CD4-positive, alpha-beta T cell (primary cell): Measurements from ENCODE around the gene OPRD1. TPM values are rescaled to one million over a fixed set of nuclear protein-coding genes. Genes with fewer than 3 reads are reported as not detected.
A peak's percentile ranks its signal among the peaks of the same experiment; 100 is the strongest.

Source experiments
- ATAC-seq: fragments of 200-7000 bp; cut with Tn5 transposase; one replicate; pipeline ENCODE4 v1.10.0; 2022; ENCODE audit warnings: mild to moderate bottlenecking; ENCODE audit not compliant: poor library complexity
- CTCF ChIA-PET: fragments of 350-600 bp; sonication (Branson Sonifier 250); formaldehyde crosslinking; loops from one replicate; lab custom pipeline; 2021; ENCODE audit warnings: antibody characterized with exemption, inconsistent platforms; lab: Charles Lee
- POLR2A ChIA-PET: fragments of 350-600 bp; sonication (Branson Sonifier 250); formaldehyde crosslinking; loops from one replicate; lab custom pipeline; 2021; ENCODE audit warnings: antibody characterized with exemption, inconsistent platforms; lab: Charles Lee
- DNase-seq, 14 experiments: peaks; one replicate each; pipeline ENCODE4 v3.0.0-alpha.2; 2013 to 2020; ENCODE audit warnings: mixed read lengths in 2 of 14
- H3K27ac ChIP-seq, 2 donors: one replicate each; pipeline versions ENCODE4 v1.5.1 to v1.7.0; 2013; ENCODE audit warnings: low read length in 2 of 2, low read depth in 1 of 2, mild to moderate bottlenecking in 1 of 2
- H3K27me3 ChIP-seq, 2 experiments: 1 replicate in 1 of 2; 2 replicates in 1 of 2; pipeline versions ENCODE4 v1.6.1 to v1.7.0; 2013; ENCODE audit warnings: low read length in 2 of 2, control low read depth in 1 of 2, mild to moderate bottlenecking in 1 of 2, moderate library complexity in 1 of 2; ENCODE audit not compliant: insufficient read depth in 2 of 2, control insufficient read depth in 1 of 2
- H3K36me3 ChIP-seq: one replicate; pipeline ENCODE4 v1.6.1; 2013; ENCODE audit warnings: low read length, control low read depth; ENCODE audit not compliant: insufficient read depth
- H3K4me1 ChIP-seq: one replicate; pipeline ENCODE4 v1.6.1; 2013; ENCODE audit warnings: low read length, control low read depth; ENCODE audit not compliant: insufficient read depth
- H3K4me3 ChIP-seq: one replicate; pipeline ENCODE4 v1.5.1; 2013; ENCODE audit warnings: mild to moderate bottlenecking, low read length, moderate library complexity
- H3K9me3 ChIP-seq, 2 experiments: 1 replicate in 1 of 2; 2 replicates in 1 of 2; pipeline versions ENCODE4 v1.6.1 to v1.7.0; 2013; ENCODE audit warnings: low read length in 2 of 2, mild to moderate bottlenecking in 2 of 2, control low read depth in 1 of 2, moderate library complexity in 1 of 2; ENCODE audit not compliant: control insufficient read depth in 1 of 2, insufficient read depth in 1 of 2
- H3K27ac Mint-ChIP-seq: one replicate; pipeline ENCODE4 v1.8.0; 2020; ENCODE audit warnings: mixed read lengths
- H3K27me3 Mint-ChIP-seq: one replicate; pipeline ENCODE4 v1.8.0; 2021; ENCODE audit warnings: mixed read lengths
- H3K36me3 Mint-ChIP-seq: one replicate; pipeline ENCODE4 v1.8.0; 2021; ENCODE audit warnings: low read depth, mixed read lengths
- H3K4me1 Mint-ChIP-seq: one replicate; pipeline ENCODE4 v1.8.0; 2021; ENCODE audit warnings: low read depth, mixed read lengths
- H3K4me3 Mint-ChIP-seq: one replicate; pipeline ENCODE4 v1.8.0; 2020; ENCODE audit warnings: mild to moderate bottlenecking, mixed read lengths
- H3K9me3 Mint-ChIP-seq: one replicate; pipeline ENCODE4 v1.8.0; 2020; ENCODE audit warnings: mixed read lengths
- intact Hi-C, 2 experiments: fragments of 100-400 bp; cut with DNase I in 1 of 2; cut with micrococcal nuclease in 1 of 2; formaldehyde crosslinking; loops; one replicate each; pipeline versions ENCODE4 v1.15.1 to v1.9.0; 2023 to 2025; cut with DNase I, micrococcal nuclease
- total RNA-seq, 174 experiments: library from RNA in 2 of 174; stranded (reverse) in 2 of 174; gene quantifications; one replicate each; pipeline ENCODE4 v1.2.3 and lab custom pipeline; 2021 to 2026
- TF ChIP-seq, protein P1 (sequence below): fragments of 200-600 bp; IDR thresholded peaks from one replicate; pipeline ENCODE4 v1.8.0; 2022; ENCODE audit warnings: antibody characterized with exemption, mild to moderate bottlenecking

The OPRD1 gene
- total RNA-seq, 2 experiments from 2014 or later: not detected

DNA sequence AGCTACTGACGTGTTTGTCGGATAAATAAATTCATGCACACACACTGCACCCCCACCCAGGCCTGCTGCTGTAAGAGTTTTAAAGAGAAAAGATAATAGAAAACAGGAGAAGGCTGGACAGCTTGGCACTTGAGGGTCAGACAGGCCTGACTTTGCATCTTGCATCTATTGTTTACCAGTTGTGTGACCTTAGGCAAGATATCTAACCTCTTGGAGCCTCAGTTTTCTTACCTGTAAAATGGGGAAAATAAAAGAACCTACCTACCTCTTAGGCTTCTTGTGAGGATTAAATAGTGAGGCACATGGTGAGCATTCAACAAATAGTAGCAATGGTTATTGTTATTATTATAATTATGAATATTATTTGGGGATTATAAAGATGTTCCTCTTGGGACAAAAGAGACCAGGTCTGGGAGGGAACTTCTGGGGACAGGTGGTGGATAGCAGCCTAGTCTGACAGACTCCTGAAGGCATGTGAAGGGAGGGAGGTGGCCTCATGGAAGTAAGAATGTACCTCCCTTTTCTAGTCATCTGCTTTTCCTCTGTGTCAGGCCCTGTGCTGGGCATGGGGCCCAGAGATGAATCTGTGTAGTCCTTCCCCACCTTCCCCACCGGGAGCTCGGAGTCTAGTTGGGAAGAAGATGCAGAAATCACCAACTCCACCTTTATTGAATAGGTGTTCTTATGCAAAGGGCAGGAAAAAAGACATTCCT lies 84.1 kb downstream of the OPRD1 start:
- Histone ChIP-seq H3K27me3 (no peaks in the 10 kb centered on the region), H3K9me3 (no peaks in the 10 kb centered on the region), H3K36me3 (peaks cover 12% of the 10 kb centered on the region), H3K4me1 (peaks cover 30% of the 10 kb centered on the region), H3K4me3 (no peak overlapping the region), H3K27ac (no peak overlapping the region)
- Mint-ChIP-seq H3K4me1 (peaks cover 49% of the 10 kb centered on the region), H3K36me3 (no peaks in the 10 kb centered on the region), H3K27ac (no peak overlapping the region), H3K27me3 (no peaks in the 10 kb centered on the region), H3K9me3 (no peaks in the 10 kb centered on the region), H3K4me3 (no peak overlapping the region)
- CTCF ChIA-PET: interaction anchor here (1.0 kb wide), 1 partner anchor 88 kb away, joined by 4 read pairs; no protein-coding TSS in a partner anchor
- no peak for DNase-seq
- intact Hi-C loops: no loop called here
- TF ChIP-seq, protein P1, sequence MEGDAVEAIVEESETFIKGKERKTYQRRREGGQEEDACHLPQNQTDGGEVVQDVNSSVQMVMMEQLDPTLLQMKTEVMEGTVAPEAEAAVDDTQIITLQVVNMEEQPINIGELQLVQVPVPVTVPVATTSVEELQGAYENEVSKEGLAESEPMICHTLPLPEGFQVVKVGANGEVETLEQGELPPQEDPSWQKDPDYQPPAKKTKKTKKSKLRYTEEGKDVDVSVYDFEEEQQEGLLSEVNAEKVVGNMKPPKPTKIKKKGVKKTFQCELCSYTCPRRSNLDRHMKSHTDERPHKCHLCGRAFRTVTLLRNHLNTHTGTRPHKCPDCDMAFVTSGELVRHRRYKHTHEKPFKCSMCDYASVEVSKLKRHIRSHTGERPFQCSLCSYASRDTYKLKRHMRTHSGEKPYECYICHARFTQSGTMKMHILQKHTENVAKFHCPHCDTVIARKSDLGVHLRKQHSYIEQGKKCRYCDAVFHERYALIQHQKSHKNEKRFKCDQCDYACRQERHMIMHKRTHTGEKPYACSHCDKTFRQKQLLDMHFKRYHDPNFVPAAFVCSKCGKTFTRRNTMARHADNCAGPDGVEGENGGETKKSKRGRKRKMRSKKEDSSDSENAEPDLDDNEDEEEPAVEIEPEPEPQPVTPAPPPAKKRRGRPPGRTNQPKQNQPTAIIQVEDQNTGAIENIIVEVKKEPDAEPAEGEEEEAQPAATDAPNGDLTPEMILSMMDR: no peak
- POLR2A ChIA-PET: no interaction called here
- ATAC-seq: no peak

DNA sequence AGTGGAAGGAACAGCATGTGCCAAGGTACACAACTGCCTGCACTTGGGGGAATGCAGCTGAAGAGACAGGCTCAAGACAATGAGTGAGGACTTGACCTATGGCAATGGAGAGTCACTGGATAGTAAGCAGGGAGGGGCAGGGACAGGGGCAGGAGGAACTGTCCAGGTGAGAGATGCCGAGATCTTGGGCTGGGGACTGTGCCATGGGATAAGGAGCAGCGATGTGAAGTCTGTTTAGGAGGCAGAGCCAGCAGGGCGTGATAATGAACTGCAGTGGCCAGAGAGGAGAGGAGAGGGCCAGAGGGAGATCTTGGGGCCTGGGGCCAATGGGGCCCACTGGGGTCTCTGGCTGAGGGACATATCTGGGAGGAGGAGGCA lies 84.6 kb downstream of the OPRD1 start:
- peaks cover 49% of the 10 kb centered on the region for H3K4me1 Mint-ChIP-seq
- H3K9me3 Mint-ChIP-seq: no peaks in the 10 kb centered on the region
- Histone ChIP-seq H3K27ac (no peak overlapping the region), H3K4me1 (peaks cover 30% of the 10 kb centered on the region), H3K9me3 (no peaks in the 10 kb centered on the region), H3K27me3 (no peaks in the 10 kb centered on the region), H3K4me3 (no peak overlapping the region), H3K36me3 (peaks cover 12% of the 10 kb centered on the region)
- intact Hi-C loops: no loop called here
- POLR2A ChIA-PET: no interaction called here
- DNase-seq (no peak), ATAC-seq (no peak)
- no peak overlapping the region for H3K27ac Mint-ChIP-seq
- no peaks in the 10 kb centered on the region for H3K27me3 Mint-ChIP-seq
- H3K4me3 Mint-ChIP-seq: no peak overlapping the region
- CTCF ChIA-PET: interaction anchor here (1.0 kb wide), 1 partner anchor 87 kb away, joined by 4 read pairs; no protein-coding TSS in a partner anchor
- no peaks in the 10 kb centered on the region for H3K36me3 Mint-ChIP-seq
- TF ChIP-seq, protein P1: no peak

DNA sequence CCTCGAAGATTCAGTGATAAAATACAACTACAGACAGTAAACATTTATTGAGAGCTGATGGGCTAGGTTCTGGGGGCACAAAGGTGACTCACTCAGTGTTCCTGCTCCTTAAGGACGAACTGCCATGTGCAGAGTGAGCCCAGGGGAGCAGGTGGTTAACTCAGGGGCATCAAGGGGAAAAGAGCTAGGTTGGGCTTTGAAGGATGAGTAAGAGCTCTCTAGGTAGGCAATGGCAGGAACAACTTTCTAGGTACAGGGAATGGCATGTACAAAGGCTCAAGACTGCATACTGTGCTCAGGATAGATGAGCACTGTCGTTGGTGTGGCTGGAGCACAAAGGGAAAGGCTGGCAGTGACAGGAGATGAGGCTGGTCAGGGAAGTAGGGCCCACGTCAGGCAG lies 85.8 kb downstream of the OPRD1 start:
- Mint-ChIP-seq H3K27me3 (no peaks in the 10 kb centered on the region), H3K27ac (peak overlapping the region; percentile 2), H3K36me3 (no peaks in the 10 kb centered on the region), H3K9me3 (no peaks in the 10 kb centered on the region), H3K4me3 (no peak overlapping the region), H3K4me1 (peaks cover 49% of the 10 kb centered on the region)
- H3K4me1 ChIP-seq: peaks cover 36% of the 10 kb centered on the region
- ChIA-PET CTCF (no interaction called here), POLR2A (interaction anchor here (0.6 to 1.0 kb wide), 2 partner anchors 16 to 954 kb away, joined by 3 to 8 read pairs; partner anchors contain the start of gene EPB41)
- H3K27me3 ChIP-seq: no peaks in the 10 kb centered on the region
- TF ChIP-seq, protein P1: no peak
- no peaks in the 10 kb centered on the region for H3K9me3 ChIP-seq
- H3K4me3 ChIP-seq: no peak overlapping the region
- no peak for DNase-seq
- H3K36me3 ChIP-seq: peaks cover 12% of the 10 kb centered on the region
- ATAC-seq: no peak
- H3K27ac ChIP-seq: no peak overlapping the region
- intact Hi-C loops: no loop called here
